ENCODE measurements around the gene DLX6.

The DLX6 gene

GRCh38 chr7:96996111-96996957 is 9.0 kb upstream of the DLX6 start:
- no peak for DNase-seq

- no peak for DNase-seq
Observed at GRCh38 chr7:96996958-96997511, 8.3 kb upstream of the DLX6 start.

- no peak for DNase-seq
Observed at GRCh38 chr7:96997512-96998032, 7.8 kb upstream of the DLX6 start.

GRCh38 chr7:96998333-96998732 is 7.0 kb upstream of the DLX6 start:
- DNase-seq = no peak

GRCh38 chr7:96998744-96999143 is 6.6 kb upstream of the DLX6 start:
- no peak for DNase-seq

GRCh38 chr7:97001221-97001620 is 4.1 kb upstream of the DLX6 start:
- no peak for DNase-seq

- no peak for DNase-seq
Observed at GRCh38 chr7:97001656-97002554, 3.4 kb upstream of the DLX6 start.

GRCh38 chr7:97002555-97003261 is 2.6 kb upstream of the DLX6 start:
- no peak for DNase-seq

GRCh38 chr7:97003262-97004246 is 1.8 kb upstream of the DLX6 start:
- DNase-seq = no peak

GRCh38 chr7:97004247-97005182 is 838 bp upstream of the DLX6 start:
- no peak for DNase-seq

- DNase-seq = no peak
Observed at GRCh38 chr7:97006055-97006815, 882 bp downstream of the DLX6 start.

GRCh38 chr7:97006816-97007582 is 1.6 kb downstream of the DLX6 start:
- DNase-seq = no peak

GRCh38 chr7:97007583-97007861 is 2.2 kb downstream of the DLX6 start:
- no peak for DNase-seq

- DNase-seq = no peak
Observed at GRCh38 chr7:97008275-97008917, 3.0 kb downstream of the DLX6 start.

- DNase-seq = no peak
Observed at GRCh38 chr7:97009753-97010732, 4.7 kb downstream of the DLX6 start.

- DNase-seq = no peak
Observed at GRCh38 chr7:97011104-97011503, 5.8 kb downstream of the DLX6 start.
